ENCODE results near the gene RAD51B. TPM values are rescaled to one million over a fixed set of nuclear protein-coding genes. Genes with fewer than 3 reads are reported as not detected.

RAD51B gene
- total and polyA plus RNA-seq, 9 of the 15 experiments (the other 6 are each of a cell fraction or from before 2014, with no cell fraction given) = 8.5 to 17.3 (median 11.3) TPM

GRCh38 chr14:68257969-68258368, 438.4 kb downstream of the RAD51B start:
- Histone ChIP-seq H3K9me3 (replicated peaks; ENCODE audit: control insufficient read depth, insufficient read depth, low read depth, low read length) (no peaks in the 10 kb centered on the region), H3K4me1 (replicated peaks in 1 of 2; ENCODE audit: control insufficient read depth in 2 of 2, insufficient read depth in 2 of 2, low read length in 2 of 2) (peaks cover 0 to 9% of the 10 kb centered on the region in 2 experiments; a peak in 2 of 5 replicates), H3K27me3 (ENCODE audit: control insufficient read depth in 2 of 2, insufficient read depth in 2 of 2, low read length in 2 of 2) (no peaks in the 10 kb centered on the region), H3K4me3 (no peak overlapping the region), H2AFZ (ENCODE audit: low read depth, low read length) (no peak overlapping the region), H3K27ac (ENCODE audit: extremely low read depth, low read depth, low read length) (no peak overlapping the region), H3K9ac (ENCODE audit: insufficient read depth in 1 of 2, low read depth in 2 of 2, low read length in 2 of 2) (no peak overlapping the region), H3K9me1 (ENCODE audit: control insufficient read depth, insufficient read depth, low read length) (no peaks in the 10 kb centered on the region), H3K4me2 (ENCODE audit: insufficient read depth, low read length) (no peak overlapping the region), H4K20me1 (replicated peaks; ENCODE audit: control insufficient read depth, insufficient read depth, low read length) (no peaks in the 10 kb centered on the region), H3K36me3 (ENCODE audit: control insufficient read depth, insufficient read depth, low read length) (no peaks in the 10 kb centered on the region), H3K79me2 (ENCODE audit: control insufficient read depth, insufficient read depth, low read length) (no peaks in the 10 kb centered on the region)
- CTCF ChIA-PET (ENCODE audit: low intra/inter-chr PET ratio) = no interaction called here
- in situ Hi-C loops (cut with MboI) = no loop called here
- WGBS (ENCODE audit: insufficient coverage, low coverage, missing lambda C conversion rate) = 80% methylated on average over 3 of the region's 4 CpGs
- intact Hi-C loops (cut with micrococcal nuclease) = no loop called here
- FAIRE-seq (no peak), ATAC-seq (no peak), DNase-seq (ENCODE audit: extremely low read depth in 1 of 4, low spot score in 3 of 4) (no peak)
- no TSS peak for BruUV-seq (replicated peaks)
- POLR2A ChIA-PET = no interaction called here
- TF ChIP-seq SFPQ (IDR thresholded peaks at IDR 0.05; ENCODE audit: low read depth, low read length) (no peak), CC2D1A (IDR thresholded peaks at IDR 0.05) (no peak), LEF1 (IDR thresholded peaks at IDR 0.05) (no peak), NKRF (IDR thresholded peaks at IDR 0.05; ENCODE audit: borderline replicate concordance) (no peak), MTF1 (CRISPR knock-in tag; IDR thresholded peaks at IDR 0.05; ENCODE audit: borderline replicate concordance) (no peak), ZNF449 (CRISPR knock-in tag; IDR thresholded peaks at IDR 0.05) (no peak), SIRT6 (IDR thresholded peaks at IDR 0.05; ENCODE audit: low read depth, low read length) (no peak), TRIM25 (IDR thresholded peaks at IDR 0.05; ENCODE audit: borderline replicate concordance) (no peak), NFATC3 (IDR thresholded peaks at IDR 0.05) (no peak), ZNF280A (IDR thresholded peaks at IDR 0.05; ENCODE audit: low read depth, partially characterized antibody) (no peak), ZNF639 (CRISPR knock-in tag; conservative IDR thresholded peaks at IDR 0.05 in 1 of 2, IDR thresholded peaks at IDR 0.05 in 1 of 2) (no peak)

Measured in K562 (cell line).